Left forelimb (tissue), 1 donor: ENCODE data around the gene CDYL2.

Experiments
- DNase-seq: peaks from one replicate; pipeline ENCODE4 v3.0.0-alpha.2; 2018; ENCODE audit warnings: low spot score

CDYL2 gene

DNA sequence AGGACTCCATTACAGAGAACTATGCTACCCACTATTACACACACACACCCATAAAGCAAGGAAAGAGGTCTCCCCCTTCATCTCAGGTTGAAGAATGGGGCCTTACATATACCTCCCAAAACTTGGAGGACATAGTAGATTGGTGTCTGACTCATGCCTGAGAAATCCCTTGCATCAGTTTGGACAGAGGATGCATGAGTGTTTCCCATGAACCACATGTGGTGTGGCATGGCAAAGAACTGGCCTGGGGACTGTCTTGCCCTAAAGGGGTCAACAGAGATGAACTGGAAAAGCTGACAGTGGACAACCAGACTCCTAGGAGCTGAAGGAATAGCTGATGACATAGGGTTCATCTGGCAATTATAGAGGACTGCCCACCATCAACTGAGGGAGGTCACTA is 209.6 kb downstream of the CDYL2 start:
- no peak for DNase-seq

DNA sequence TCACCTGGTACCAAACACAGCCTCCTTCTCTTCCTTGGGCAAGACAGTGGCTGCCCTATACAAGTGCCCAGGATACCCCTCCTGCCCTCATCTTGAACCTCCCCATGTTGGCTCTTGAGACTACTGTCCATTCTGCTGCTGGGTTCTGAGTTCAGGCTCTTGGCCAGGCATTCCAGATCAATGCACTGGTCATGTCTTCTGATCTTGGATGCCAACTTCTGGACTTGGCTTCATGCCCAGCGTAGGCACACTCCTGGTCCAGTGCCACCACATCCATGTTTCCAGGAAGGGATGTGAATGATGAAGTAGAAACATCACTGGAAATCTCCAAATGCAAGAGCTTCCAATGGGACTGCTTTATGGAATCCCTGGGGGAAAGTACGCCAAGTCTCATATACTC is 212.1 kb downstream of the CDYL2 start:
- no peak for DNase-seq

DNA sequence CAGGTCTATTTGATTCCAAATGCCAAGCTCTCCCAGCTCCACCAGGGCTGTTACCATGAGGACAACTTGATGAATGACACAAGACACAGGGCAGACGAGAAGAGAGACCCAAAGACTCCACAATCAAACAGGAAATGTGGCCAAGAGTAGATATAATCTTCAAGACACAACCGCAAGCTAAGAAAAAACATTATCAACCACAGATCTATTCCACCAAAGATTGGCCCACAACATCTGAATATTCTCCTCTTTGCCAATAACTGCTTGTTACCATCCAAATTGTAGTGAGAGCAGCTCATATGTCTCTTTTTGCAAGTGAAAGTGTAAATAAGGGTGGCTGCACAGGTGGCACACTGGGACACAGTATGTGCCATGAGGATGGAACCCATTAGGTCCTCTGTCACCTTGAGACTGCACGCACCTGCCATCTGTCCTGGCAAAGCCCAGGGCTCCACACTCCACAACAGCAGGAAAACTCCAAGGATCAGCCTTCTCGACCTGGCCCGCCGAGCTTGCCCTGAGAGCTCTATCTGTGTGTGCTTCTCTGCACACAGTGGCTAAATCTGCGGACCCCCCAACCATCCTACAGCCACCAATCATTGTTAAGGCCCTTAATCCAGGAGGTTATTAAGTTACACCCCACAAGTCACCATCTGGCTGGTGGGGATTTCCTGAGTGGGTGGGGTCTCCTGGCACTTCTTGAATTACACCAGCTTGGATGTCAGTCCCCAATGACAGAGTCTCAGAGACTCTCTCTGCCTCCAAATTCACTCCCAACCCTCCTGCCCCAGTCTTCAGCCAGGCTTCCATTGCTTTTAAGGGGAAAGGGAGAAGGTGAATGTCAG is 213.1 kb downstream of the CDYL2 start:
- DNase-seq, result no peak

DNA sequence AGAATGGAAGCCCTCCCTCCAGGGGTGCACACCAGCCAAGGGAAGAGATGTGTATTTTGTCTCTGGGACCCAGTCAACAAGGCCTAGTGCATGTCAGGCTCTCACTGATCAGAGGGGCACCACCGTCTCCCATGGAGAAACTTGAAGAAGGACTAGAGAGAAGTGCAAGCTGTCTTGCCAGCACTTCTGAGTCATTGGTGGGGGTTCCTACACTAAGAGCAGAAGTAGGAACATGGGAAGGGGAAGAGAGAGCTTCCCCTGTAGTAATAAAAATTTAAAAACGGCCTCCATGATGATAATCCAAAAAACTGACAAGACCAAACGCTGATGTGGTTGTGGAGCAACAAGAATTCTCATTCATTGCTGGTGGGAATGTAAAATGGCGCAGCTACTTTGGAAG is 217.3 kb downstream of the CDYL2 start:
- DNase-seq, result no peak

DNA sequence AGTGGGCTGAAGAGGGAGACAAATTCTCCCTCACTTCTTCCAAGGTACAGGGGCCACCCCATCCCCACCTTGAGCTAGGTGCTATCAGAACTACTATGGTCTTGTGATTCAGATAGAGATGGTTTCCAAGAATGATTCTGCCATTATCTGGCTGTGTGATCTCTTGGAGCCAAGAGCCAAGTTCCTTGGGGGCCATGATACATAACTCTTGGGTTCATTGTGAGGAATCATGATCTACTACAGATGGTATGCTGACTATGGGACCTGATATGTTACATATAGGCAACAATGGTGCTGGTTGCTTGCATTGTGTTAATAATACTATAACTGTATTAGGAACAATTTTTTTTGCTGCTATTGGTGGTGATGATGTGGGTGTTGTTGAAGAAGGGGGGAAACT is 217.9 kb downstream of the CDYL2 start:
- no peak for DNase-seq

DNA sequence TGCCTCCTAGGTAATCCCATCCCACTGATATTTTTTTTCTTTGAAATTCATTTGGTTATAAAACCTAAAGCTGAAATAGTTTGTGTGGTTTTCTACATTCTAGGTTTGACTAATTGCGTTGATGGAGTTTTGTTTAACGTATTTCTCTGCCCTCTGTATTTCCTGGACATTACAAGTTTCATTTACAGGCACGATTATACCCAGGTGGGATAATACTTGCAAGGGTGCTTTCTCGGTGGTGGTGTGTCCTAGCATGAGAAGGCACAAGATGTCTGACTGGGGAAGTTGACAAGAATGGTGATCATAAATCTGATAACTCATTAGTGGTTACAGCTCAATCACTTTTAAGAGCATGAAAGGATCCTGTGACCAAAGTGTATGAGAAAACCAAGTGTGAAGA is 218.6 kb downstream of the CDYL2 start:
- no peak for DNase-seq

DNA sequence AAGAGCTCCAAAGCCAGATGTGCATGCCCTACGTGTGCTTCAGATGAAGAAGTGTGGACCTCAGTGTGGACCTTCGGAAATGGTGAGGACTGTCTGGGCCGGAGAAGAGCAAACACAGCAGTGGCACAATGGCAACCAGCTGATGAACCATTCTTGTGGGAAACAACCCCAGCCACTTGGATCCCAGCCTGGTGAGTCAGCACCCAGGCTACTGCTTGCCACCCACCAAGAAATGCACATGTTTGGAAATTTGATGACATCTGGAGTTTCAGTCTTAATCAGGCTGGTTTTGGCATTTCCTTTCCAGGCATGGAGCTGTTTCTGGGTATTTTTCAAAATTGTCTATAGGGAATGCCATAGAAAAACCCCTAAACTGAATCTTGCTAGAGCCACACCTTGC is 220.9 kb downstream of the CDYL2 start:
- DNase-seq, result no peak

DNA sequence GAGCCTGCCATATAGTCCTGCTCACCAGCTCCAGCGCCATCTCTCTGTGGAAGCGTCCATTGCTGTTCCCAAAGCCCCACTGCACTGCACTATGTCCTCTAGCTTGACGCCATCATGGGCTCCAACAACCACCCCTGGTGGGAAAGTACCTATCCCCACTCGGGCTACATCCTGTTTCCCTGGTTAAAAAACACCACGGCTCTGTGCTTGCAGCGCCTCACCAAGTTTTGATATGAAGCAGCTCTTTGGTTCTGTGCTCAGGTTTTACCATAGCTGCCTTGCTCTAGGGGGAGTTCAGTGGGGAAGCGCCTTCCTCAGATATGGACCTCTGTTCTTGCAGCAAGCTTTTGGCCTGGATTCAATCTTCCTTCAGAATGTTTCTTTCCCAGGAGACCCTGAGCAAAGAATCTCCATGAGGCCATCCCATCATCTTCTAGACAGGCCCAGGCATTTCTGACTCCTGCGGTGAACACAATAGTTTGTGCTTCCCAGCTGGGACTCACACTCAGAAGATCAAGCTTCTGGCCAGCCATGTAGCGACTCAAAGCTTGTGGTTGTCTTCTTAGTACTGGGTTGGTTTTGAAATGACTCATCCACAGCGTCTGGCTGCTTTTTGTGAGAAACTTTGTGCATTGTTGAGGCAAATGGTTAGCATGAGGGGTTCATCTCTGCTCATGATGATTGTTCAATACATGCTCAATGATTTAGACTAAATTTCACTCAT is 224.1 kb downstream of the CDYL2 start:
- DNase-seq, result no peak

DNA sequence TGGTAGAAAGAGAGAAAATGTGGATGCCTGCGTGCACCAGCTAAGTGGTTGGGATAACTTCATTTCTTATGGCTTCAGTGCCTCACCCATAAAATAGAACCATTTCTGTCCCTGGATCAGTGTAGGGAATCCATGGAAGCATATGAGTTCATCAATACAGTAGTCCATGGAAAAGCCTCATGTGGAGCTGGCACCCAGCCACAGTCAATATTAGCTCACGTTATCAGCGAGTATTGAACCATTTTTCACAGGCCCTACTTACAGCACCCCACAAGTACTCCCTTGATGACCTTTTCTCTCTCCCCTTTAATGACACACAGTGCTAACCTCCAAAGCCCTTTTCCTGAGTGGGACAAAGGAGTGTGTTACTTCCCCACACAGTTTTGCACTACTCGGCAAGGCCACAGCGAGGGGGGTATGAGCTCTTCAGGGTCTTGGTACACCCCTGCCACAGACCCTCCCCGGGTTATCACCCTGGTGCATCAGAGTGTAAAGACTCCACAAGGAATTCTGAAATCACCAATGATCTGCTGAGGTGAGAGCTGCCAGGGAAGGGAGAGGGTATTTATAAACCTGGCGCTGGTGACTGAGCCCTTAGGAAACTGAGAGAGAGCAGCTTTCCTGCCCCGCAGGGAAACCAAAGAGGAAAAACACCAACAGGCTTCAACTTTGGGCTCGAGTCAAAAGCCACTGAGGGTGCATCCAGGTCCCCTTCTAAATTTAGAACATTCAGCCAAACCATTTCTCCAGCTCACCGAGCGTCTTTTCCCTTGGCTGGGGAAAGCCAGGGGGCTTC is 226.7 kb downstream of the CDYL2 start:
- no peak for DNase-seq

DNA sequence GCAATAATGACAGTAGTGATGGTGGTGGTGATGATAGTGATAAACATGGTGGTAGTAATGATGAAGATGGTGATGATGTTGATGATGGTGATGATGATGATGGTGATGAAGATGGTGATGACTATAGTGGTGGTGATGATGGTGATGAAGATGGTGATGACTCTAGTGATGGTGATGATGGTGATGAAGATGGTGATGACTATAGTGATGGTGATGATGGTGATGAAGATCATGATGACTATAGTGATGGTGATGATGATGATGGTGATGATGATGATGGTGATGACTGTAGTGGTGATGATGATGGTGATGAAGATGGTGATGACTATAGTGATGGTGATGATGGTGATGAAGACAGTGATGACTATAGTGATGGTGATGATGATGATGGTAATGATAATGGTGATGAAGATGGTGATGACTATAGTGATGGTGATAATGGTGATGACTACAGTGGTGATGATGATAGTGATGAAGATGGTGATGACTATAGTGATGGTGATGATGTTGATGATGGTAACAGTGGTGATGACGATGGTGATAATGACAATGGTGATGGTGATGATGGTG is 228.0 kb downstream of the CDYL2 start:
- no peak for DNase-seq

DNA sequence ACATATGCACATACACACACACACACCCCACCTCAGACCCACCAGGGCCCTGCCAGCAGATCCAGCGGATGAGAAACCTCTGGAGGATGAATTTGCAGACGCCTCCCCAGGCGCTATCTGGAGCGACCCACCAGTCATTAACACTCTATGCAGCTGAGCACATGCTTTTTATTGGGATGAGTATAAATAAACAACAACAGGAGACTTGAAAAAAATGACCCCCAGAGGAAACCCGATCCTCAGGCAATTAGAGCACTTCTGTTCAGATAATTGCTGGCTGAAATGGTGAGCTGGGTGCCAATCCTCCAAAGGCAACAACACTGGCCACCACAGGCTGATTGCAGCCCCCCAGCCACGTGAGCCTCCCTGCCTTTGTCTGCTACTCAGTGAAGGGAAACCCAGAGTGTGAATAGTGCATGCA is 230.7 kb downstream of the CDYL2 start:
- no peak for DNase-seq

DNA sequence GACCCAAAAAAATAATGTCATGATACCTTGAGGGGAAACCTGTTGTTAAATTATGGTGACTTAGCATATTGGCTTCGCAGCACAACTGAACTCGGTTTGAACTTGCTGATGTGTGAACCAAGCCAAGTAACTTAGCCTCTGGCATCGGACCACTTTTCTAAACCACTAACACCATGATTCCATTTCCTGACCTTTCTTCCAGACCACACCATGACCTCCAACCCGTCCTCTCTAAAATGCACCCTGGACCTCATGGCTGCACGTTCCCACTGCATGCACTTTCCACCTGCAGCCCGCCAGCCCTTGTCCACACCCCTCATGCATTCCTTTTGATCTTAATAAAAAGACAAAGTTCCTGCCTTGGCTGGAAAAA is 234.3 kb downstream of the CDYL2 start:
- DNase-seq, result no peak

DNA sequence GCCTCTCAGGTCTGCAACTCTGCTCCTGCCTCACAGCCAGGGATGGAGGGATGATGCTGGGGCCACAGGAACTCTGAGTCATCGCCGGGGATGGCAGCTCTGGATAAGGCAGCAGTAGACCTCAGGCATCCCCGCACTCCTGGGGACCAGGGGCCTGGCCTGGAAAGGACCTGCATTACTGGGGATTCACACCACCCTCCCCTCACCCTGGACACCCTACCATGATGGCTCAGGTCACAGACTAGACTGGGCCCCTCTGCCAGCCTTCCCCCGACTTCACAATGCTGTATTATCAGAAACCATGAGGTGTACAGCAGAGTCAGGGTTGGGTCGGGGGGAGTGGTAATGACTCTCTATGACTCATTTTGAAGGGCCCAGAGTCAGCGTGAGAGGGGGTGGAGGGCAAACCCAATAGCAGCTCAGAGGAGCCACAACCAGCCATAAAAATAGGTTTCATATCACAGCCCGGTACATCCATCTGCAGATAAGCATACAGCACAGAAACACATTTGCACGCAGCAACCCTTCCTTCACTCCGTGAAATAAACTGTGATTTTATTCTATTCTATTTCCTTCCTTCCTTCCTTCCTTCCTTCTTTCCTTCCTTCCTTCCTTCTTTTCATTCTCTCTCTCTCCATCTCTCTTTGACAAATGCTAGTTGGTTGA is 234.8 kb downstream of the CDYL2 start:
- DNase-seq, result no peak

DNA sequence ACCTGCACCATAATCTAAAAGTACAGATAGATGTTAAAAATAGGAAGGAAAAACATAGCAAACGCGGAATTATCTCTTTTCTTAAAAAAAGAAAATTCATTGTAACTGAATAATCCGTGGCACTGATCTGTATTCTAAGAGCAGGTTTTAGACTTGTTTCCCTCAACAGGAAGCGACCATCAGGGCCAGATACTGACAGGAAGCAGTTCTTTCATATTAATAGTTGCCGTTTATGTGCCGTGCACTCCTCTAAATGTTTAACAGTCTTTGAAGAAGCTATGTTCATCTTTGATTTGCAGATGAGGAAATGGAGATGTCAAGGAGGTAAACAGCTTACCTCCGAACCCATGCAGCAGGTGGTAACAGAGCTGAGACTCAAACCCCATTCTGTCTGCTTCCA is 240.0 kb downstream of the CDYL2 start:
- DNase-seq, result no peak

DNA sequence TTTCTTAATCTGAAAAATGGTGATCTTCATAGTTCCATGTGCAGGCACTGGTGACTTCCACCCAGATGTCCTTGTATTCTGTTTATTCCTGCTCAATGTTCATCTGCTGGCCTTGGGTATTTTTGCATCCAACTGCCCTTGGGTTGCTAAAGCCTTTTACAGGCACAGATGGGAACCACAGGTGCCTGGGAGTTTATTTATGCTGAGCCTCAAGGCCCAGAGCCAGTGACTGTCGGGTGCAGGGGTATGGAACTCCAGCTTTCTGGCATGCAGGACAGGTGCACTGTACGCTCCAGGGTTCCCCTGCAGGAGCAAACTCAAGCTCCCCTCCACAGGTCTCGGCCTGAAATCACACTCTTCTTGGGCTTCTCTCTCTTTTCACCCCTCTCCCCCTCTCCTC is 241.3 kb downstream of the CDYL2 start:
- DNase-seq, result no peak

DNA sequence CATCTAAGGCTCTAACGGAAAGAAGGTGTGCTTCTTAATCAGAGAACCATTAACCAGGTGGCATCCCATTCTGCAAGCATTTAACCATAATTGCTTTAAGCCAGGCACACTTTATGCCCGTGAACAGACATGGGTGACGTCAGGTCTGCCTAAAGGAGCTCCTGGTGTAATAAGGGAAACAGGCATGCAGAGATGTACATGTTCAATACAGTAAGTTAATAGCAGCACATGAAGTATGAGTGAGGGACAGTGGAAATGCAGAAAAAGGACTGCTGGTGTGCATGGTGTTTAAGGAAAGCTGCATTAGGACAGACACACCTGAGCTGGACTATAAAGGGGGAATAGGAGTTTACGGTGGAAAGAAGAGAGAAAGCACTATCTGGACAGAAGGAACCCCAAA is 245.0 kb downstream of the CDYL2 start:
- DNase-seq, result no peak

DNA sequence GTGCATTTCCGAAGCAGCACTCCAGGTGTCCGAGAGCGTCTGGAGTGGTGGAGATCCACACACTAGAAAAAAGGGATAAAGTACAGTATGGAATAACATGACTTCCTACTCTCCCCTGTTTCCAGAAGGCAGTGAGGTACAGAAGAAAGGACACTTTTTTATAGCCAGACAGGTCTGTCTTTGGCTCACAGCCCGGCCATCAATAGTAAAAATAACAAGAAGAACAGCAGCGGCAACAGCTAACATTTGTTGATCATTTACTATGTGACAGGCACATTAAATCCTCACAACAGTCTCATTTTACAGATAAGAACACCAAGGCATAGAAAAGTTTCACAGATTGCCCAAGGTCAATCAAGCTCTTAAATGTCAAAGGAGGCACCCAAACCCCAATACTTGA is 247.4 kb downstream of the CDYL2 start:
- DNase-seq, result no peak

DNA sequence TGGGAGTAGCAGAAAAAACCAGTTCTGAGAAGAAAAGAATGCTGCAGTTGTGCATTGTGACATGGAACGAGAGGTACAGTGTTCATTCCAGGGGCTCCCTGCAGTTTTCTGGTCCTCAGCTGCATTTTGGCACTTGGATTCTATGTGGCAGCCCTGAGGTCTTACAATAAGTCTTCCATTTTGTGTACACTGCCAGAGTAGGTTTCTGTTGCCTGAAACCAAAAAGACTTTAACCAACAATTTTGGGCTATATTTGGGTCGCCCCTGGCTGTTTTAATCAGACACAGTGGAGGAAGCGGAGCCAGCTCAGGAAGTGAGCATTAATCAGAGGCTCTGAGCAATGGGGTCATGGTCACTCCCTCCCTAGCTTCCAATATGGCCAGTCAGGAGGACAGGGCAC is 247.9 kb downstream of the CDYL2 start:
- no peak for DNase-seq

DNA sequence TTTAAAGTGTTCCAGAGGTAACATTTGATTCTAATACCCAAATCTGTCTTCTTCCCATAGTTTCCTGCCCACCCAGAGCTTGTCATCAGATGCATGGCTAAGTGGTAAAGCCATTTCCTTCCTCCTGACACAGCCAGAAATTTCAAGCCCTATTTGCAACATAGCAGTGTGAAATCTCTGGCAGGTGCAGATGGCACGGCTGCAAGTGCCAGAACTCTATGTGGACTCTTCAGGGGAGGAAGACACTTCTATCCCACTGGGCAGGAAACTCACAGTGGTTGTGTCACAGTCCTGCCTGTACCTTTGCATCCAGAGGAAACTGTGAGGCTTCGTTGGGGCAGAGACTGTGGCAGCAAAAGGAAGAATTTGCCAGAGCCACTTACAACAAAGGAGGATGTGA is 250.4 kb downstream of the CDYL2 start:
- DNase-seq, result no peak

DNA sequence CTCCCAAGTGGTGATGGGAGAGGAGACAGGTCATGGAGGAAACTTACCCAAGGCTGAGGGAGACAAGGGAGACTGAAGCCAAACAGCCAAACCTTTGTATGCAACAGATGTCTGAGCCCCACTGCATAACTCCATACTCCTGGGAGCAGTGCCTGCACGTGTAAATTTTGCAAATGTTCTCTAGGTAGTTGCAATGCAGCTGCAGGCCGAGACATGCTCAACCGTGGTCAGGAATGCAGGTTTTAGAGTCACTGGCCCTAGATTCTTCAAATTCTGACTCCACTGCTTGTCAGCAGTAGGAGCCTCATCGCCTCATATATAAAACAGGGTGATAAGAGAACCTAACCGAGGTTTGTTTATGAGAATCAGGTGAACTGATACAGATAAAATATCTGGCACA is 252.1 kb downstream of the CDYL2 start:
- DNase-seq, result no peak
